Measurements from ENCODE around the gene STON2.
"Not testable (repeated sequence)": the region's sequence is repeated elsewhere in the genome, so short reads cannot be mapped to it uniquely, and the experiment has no call there.

The STON2 gene

DNA sequence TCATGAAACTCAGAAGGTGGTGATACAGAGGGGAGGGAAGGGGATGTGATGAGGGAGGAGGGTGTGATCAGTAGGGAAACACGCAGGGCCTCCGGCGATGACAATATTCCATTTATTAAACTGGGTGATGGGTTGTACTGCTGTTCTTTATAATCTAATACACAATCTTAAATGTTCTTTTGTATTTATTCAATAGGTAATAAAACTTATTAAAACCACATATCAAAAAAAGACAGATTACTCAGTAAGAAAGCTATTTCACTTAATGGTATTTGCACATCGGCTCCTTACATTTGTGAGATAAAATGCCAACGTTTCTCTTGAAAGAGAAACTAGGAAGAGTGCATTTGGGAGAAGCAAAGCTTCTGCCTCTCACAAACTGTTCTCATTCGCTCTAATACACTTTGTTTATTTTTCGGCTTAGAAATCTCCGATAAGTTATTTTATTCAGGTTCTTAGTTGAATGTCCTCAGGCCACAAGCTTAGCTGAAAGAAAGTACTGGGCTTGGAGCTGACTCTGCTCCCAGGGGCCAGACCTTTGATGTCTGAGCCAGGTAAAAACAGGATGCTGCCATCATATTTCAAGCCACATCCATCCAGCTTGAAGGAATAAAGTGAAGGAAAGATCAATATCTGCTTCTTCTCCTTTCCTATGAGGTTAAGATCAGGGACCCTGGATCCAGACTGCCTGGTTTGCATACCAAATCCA, 17.5 kb downstream of the STON2 start:
- no peak for DNase-seq (ENCODE audit: low read depth)

DNA sequence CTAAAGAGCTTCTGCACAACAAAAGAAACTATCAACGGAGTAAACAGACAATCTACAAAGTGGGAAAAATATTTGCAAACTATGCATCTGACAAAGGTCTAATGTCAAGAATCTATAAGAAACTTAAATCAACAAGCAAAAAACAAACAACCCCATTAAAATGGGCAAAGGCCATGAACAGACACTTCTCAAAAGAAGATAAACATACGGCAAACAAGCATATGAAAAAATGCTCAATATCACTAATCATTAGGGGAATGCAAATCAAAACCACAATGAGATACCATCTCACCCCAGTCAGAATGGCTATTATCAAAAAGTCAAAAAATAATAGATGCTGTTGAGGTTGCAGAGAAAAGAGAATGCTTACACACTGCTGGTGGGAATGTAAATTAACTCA, 20.1 kb downstream of the STON2 start:
- DNase-seq (ENCODE audit: low read depth): not testable (repeated sequence)

DNA sequence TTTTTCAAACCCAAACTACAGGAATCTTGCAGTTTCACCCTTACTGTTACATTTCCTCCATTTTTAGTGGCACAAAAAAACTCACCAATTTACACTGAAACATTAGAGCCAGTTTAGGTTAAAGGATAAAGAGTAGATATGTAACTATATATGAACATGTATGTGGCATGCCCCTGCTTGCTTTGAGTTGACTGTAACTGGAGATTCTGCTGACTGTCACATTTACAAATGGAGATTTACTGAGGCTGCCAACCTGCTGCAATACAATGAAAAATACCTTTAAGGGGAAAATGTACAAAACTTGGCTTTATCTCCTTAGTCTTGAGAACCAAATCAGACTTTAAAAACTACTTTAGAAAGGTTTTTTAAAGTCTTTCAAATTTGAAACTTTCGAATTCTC, 28.3 kb downstream of the STON2 start:
- DNase-seq (ENCODE audit: low read depth): no peak

DNA sequence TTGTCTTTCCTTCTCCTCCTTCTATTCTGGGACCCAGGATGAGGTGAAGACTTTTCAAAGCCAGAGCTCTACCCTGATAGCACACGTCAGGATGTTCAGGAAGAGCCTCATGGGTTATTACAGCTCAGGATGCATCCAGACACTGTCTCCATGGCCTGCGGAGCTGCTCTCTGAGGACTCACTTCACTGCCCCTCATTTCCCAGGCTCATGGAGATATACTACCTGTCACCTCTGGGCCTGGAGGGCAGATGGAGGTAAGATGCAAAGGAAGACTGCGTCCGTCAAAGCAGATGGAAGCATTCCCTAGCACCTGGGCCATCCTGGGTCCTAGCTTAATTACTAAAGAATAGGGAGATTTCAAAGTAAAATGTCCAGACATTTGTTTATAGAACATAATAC, 32.6 kb downstream of the STON2 start:
- no peak for DNase-seq (ENCODE audit: low read depth)

DNA sequence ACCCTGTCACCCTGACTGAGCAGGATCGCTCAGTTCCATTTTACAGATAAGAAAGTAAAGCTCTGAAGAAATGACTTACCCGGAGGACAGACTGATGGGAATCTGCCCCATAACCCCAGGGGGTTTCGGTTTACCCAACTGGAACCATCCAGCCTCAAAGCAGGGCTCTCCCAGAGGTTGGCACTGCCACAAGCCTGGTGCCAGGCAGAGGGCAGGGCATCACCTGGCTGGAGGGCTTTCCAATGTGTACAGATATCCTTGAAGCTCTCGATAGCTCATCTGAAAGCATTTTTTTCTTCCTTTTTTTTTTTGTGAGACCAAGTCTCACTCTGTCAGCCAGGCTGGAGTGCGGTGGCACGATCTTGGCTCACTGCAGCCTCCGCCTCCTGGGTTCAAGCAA, 33.2 kb downstream of the STON2 start:
- no peak for DNase-seq (ENCODE audit: low read depth)

DNA sequence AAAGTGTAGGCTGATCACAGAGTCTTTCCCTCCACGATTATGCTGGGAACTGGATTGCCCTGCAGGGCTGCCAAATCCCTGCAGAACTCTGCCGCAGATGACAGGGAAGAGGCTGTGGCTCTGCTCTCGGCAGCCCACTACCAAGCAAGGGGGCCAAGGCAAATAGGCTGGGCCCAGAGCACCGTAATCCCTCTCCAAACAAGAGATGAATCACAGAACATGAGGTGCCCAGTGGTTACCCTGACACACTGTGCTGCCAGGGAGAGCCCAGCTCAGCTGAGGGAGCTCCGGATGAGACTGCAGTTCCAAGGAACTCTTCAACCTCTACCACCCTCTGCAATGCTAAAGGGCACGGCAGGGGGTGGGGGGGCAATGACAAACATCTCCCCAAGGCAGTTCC, 33.9 kb downstream of the STON2 start:
- DNase-seq (ENCODE audit: low read depth): no peak

DNA sequence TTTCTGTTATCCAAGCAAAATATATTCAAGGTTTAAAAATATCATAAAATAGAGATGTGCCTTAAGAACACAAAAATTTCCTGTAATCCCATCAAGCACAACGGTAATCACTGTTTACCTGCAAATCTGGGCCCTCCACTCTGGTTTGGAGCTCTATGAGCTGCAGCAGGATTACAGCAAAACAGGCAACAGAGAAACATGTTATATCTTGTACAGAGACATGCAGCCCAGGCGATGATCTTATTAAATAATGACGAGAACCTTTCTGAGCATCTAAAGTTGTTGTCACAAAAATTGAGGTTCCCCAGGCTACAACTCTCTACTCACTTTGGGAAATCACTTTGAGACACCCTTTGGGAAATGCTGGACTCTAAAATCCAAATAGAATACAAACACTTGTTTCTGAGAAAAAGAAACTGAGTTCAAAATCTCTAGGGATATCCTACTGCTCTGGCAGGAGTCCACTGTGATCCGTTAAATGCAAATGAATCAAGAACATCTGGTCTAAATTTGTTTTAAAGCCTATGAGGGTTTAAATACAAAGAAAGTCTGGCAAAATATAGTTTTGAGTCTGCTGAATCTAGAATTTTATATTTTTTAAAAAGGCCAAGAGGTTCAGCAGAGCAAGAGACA, 36.3 kb downstream of the STON2 start:
- no peak for DNase-seq (ENCODE audit: low read depth)

DNA sequence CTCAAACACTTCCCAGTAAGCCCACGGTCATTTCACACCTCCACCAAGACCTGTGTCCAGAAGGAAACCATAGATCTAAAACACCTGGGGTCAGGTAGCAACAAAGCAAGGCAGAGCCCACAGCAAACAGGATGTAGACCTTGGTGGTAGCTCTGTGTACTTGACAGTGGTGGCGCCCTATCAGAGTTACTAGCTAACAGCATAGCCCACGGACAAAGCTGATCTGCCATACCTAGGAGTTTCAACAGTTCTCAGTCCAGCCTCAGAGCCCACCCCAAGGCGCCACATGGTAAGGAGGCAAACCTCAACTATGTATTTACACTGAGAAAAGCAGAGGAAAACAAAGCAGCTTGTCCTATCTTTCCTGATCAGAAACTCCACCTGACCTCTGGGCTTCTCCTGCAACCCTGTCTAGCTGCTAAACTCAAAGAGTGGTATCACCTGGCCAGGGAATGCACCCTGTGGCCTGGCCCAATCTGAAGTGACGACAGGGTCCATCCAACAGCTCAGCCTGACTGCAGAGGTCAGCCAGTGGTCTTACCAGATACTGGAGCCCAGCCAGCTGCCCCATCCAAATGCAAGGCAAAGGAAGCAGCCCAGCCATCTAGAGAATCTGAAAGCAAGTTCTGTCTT, 46.3 kb downstream of the STON2 start:
- no peak for DNase-seq (ENCODE audit: low read depth)

DNA sequence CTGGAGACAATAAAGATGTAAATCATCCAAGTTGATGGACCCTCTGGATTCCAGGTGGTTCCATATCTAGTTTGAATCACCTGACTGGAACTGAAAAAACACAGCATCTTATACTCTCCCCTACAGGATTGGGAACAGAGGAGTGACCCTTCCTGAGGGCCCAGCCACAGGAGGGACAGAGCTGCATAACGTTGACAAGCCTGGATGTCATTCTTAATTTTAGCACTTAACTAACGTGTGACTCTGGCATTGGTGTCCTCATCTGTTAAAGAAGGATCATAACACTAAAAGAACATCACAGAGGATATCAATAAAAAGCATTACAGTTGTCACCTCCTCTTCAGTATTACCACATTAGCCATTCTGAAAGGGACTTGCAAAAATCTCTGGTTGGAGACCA, 47.7 kb downstream of the STON2 start:
- no peak for DNase-seq (ENCODE audit: low read depth)

DNA sequence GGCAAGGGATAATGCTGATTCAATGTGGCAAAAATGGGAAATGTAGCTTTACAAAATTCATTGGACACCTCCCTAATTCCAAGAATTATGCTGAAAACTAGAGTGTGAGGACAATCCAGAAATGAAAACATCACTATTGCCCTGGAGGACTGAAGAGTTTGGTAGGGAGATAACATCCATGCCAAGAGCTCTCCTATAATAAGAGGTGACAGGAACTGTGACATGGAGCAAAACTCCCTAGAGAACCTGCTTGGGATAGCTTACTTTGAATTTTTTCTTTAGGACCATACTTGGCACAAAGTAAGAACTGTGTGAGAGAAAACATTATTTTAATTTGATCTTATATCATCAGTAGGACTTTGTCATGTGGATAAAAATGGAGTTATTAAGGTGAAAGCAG, 48.9 kb downstream of the STON2 start:
- DNase-seq (ENCODE audit: low read depth): no peak

DNA sequence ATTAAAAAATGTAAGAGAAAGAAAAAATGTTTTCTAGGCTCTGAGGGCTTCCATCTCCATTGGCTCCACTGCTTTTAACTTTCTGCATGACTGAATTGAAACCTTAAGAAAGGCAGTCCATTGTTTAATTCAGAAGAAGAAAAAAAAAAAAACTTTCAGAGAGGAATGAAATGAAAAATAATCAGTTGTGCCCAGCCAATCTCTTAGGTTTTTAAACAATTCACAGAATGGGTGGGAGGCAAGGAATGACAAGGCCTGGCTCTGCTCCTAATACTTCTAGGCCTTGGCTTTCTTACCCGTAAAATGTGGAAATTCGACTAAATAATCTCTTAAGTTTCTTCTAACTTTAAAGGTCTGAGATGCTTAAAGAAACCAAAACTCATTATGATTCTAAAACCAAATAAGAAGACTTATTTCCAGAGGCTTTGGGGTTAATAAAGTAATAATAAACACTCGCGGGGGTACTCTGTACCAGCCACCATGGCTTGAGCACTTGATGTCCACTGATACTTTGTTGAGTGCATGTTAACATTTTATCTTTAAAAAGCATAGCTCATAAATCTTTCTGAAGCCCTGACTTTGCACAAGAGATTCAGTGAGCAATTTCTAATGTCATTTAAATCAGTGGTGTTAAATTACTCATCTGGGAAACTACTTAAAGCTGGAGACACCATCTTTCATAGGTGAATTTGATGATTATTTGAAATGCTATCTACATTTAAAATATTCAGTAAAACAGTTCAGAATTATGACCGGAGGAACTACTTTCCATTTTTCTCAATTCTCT, 49.6 kb downstream of the STON2 start:
- DNase-seq (ENCODE audit: low read depth): no peak

DNA sequence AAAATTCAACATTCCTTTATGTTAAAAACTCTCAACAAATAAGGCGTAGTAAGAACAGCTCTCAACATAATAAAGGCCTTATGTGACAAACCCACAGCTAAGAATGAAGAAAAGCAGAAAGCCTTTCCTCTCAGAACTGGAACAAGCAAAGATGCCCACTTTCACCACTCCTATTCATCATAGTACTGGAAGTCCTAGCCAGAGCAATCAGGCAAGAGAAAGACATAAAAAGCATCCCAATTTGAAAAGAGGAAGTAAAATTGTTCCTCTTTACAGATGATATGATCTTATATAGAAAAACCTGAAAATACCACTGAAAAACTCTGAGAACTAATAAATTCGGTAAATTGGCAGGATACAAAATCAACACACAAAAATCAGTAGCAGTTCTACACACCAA, 52.1 kb downstream of the STON2 start:
- DNase-seq (ENCODE audit: low read depth): no peak

DNA sequence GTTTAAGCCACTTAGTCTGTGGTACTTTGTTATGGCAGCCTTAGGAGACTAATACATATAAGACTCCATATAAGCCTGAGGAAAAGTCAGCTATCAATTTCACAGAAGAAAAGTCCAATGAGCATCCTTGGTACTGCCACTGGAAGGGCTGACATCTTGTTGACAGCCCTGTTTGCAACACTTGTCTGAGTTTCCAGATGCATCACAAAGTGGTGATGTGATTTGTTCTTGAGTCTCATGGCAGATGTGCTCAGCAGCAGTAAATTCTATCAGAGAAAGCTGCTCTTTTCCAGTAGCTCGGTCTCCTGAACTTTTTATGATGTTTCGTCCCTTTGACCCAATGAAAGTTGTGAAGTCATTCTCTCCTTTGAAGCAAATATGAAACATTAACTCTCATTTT, 54.3 kb downstream of the STON2 start:
- no peak for DNase-seq (ENCODE audit: low read depth)

DNA sequence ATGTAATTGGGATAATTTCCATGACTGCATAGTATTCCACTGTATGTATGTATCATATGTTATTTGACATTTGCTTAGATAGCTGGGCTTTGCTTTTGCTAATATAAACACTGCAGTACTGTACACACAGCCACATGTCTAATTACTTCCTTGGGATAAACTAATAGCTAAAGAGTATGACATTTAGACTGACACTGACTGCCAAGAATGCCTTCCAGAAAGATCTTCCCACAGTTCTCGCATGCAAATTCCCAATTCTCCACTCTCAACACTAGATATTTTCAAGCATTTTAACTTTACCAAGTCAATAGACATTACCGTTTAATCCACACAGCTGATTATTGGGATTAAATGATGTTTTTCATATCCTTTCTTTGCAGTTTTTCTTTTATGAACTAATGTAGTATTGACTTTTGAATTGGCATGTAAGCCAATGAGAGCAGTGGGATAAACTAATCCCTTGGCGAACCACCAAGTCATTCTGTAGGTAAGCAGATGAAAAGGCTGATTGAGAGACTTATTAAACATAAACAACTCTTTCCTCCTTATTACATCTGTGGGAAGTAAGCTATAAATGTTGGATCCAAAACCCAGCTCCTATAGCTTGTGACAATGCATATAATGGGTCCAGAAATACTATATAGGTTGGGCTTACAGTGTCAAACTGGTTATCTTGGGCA, 55.5 kb downstream of the STON2 start:
- no peak for DNase-seq (ENCODE audit: low read depth)

DNA sequence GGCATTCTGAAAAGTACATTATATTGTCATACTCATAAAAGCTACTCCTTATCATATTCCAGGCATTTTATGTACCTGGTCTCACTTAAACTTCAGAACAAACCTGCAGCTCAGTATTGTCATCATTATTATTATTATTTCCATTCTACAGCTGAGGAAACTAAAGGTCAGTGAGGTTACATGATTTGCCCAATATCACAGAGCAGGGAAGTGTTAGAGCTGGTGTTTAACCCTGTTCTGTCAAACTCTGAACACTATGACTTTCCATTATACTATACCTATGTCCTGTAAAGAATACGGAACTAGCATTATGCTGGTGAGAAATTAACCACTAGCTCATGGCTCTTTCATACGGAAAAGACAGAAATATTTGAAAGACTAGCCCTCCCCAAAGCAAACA, 56.4 kb downstream of the STON2 start:
- no peak for DNase-seq (ENCODE audit: low read depth)

DNA sequence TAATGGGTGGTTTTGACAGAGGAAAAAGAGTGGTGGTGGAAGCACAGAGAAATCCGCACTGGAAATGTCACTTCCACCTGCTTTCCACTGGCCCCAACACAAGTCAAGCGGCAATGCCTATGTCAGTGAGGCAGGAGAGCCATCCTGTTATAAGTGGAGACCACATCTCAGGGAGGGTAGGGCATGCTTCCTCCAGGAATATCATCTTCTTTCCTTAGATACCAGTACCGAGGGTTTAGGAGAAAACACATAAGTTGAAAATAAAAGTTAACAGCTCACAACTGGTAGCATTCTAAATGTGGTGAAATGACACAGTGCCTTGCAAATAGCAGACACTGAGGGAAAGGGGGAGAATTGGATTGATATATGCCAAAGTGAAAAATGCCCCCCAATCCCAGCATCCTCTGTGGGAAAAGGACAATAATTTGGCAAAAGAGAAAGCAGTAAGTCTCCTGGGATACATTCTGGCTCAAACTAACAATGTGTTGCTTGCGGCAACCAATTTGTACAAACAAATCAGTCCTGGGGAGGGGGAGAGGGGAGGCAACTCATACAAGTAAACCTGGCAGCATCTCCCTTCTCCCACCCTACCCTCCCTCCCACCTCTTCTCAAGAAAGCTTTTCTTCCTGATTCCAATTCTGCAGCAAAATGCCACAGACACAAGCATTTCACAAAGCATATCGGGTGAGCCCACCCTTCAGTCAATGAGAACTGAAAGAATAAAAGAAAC, 57.1 kb downstream of the STON2 start:
- no peak for DNase-seq (ENCODE audit: low read depth)

DNA sequence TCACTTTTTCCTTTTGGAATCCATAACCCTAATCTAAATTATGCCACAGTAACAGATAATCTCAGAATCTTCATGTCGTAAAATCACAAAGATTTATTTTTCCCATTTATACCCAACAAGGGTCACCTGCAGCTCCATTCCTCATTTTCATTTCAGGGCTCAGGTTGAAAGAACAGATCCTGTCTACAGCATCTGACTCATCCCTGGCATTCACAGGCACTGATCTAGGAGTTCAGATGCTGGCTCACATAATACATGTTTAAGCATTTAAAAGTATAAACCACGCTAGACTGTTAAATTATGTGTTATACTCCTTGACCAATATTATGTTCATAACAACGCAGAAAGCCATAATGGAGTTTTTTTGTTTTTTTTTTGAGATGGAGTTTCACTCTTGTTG, 58.3 kb downstream of the STON2 start:
- DNase-seq (ENCODE audit: low read depth): no peak

DNA sequence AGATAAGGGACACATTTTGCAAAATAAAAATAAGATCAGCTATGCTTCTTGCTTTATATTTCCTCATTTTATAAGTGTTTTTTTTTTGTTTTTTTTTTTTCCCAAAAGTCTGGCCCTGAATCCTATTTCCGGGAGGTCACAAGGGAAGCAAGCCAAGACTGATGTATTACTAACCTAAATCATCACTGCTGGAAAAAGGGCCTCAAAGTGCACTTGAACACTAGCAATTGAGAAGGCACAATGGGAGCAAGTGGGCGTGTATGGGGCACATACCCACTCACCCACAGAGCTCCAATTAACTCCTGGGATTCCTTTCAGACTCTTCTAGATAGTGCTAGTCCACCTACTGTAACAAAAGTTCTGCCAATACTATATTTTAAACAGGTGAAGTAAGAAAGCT, 58.8 kb downstream of the STON2 start:
- DNase-seq (ENCODE audit: low read depth): no peak

DNA sequence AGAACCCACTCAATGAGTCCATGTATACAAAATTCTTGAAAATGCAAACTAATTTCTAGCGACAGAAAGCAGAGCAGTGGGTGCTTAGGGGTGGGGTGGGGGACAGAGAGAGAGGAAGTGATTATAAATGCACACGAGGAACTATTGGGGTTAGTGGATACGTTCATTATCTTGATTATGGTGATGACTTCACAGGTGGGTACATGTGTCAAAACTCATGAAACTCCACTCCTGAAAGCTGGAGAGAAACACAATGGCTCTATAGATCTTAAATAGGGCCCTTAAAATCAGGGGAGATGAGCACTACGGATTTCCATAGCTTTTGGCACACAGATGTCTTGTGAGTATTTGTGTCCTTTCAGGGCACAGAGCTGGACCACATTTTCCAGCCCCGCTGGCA, 59.9 kb downstream of the STON2 start:
- no peak for DNase-seq (ENCODE audit: low read depth)

DNA sequence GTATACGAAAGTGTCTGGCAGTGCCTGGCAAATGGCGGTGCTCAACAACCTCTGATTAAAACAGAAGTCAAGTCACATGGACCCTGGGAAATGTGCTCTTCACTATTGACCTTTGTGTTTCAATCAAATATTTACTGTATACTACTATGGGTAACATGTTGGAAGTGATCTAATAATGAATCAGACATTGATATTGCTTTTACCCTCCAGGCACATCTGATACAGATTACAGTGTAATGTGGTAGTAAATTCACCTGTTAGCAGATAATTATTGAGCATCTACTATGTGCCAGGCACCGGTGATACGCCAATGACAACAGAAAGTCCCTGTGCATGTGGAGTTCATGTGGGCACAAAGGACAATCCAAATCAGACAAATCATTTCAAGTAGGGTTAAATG, 63.1 kb downstream of the STON2 start:
- no peak for DNase-seq (ENCODE audit: low read depth)

DNA sequence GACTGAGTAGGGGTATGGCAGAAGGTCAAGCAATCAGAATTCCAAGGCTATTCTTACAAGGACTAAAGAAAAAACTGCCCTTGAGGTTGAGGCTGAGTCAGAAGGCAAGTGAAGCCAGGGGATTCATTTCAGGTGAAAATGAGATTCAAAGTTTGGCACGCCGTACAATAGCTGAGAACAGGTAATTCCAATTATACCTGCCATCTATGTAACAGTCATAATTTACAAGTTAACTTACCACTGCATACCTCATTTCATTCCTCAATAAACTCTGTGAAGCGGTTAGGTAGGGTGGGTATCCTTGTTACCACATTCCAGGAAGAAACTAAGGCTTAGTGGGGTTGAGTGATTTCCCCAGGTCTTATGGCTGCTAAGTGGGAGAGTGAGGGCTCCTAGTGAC, 64.1 kb downstream of the STON2 start:
- no peak for DNase-seq (ENCODE audit: low read depth)

DNA sequence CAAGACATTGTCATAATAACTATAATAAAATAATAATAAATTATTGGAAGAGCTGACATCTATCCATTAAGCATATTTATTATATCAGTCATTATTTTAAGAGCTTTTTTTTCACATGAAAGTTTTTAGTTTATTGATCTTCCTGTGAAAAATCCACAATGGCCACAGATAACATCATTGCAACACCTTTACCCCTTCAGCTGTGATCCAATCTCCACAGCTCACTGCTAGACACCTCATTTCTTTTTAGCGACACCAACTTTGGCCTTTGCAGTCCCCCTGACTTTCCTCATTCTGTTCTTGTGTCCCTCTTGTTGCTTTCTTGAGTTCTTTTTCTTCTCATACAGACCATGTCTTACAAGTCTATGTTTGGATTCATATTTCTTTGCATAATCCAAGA, 67.4 kb downstream of the STON2 start:
- no peak for DNase-seq (ENCODE audit: low read depth)

Measured in activated gamma-delta T cell treated with anti-CD3 and anti-CD28 coated beads, Interleukin-2, amount 50 U/mL, for 16 hours (primary cell).